GM19240 (cell line): Measurements from ENCODE around the gene SPTB.

ENCODE experiments used
- DNase-seq: peaks from one replicate; pipeline ENCODE4 v3.0.0; 2011; ENCODE audit warnings: low spot score; ENCODE audit not compliant: insufficient read length

Gene SPTB

DNA sequence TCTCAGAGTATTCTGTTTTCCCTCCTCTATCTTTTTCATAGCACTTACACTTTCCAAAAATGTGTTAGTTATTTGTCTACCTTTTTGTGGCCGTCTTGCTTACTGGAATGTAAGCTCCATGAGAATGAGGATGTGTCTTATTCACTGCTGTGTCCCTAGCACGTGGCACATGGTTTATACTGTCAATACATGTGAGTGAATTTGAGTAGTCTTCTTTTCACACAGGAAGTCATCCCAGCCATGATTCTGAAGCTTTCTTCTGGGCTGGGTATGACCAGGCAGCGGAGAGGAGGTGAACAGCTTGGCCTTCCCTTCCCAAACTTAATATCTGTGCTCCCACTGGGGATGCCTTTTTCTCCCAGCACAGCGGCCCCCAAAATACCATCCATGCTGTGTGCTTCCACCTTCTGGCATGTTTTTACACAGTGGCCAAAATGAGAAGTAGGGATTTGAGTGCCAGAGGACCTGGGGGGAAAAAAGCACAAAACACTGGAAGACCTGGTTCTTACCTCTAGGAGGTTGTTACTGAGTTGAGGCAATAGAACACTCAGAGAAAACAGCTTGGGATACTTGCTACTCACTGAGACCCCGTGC is 165.2 kb downstream of the SPTB start:
- no peak for DNase-seq

GRCh38 chr14:64713677-64714076 is 166.0 kb downstream of the SPTB start:
- DNase-seq: no peak

DNA sequence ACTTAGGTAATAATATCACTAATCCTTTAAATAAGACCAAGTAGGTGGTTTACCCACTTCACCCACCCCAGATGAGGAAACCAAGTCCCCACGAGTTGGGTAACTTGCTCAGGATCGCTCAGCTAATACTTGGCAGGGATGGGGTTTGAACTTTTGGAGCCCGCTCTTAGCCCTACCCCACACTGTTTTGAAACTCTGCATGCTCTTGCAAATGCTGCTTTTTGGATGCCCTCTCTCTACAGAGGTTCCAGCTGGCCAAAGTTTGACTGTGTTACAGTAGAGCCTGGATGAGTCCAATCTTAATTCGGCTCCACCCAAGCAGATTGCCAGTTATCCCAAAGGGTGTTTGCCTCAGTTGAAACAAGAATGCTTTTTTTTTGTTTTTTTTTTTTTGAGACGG is 168.7 kb downstream of the SPTB start:
- DNase-seq: no peak

DNA sequence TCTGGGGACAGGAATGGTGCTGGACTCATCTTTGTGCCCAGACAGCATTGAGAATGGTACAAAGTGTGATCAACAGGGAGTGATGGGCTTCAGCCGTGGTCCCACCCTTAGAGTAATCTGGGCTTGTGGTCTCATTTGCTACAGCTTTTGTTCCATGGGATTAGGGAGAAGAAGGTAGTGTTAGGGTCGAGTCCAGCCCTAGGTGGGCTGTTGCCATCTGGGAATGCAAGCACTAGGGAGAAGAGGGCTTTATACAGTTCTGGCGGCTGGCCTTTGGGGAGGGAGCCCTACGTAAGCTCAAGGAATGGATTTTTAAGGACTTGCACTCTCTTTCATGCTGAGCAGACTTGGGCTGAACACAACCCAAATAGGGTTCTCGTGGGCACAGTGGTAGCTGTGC is 170.6 kb downstream of the SPTB start:
- no peak for DNase-seq

DNA sequence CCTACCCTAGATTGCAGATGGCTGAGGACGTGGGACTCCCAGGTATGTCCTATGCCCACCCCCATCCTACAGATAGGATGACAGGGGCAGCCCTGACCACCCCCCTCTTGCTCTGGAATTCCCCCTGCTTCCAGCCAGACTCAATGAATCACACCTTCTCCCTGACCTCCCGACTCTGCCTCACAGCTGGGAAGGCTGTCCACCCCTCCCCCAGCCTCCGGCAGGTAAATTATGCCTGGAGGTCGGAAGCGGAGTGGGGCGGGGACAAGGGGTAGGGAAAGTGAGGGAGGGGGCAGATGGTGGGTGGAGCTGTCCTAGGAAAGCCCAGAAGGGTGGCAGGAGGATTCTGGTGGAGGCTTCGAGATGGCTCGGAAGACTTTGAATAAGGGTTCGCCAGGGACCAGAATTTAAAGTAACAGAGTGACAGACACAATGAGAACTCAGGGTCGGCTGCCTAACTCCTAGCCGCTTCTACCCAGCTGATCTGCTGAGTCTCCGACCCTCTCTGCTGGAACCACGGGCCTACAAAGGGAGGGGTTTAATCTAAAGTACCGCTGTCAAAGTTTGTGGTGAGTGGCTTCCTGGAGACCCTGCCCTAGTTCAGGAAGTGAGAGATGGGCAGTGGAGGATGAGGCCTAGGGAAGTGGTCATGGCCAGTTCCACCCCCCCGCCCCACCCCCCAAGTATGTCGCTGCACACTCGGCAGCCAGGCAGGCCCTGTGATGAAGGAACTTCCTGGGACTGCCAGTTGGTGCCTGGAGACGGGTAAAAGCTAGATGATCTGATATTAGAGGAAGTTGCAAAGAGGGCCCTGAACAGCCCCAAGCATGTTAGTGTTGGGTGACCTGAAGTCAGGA is 171.3 kb downstream of the SPTB start:
- no peak for DNase-seq

GRCh38 chr14:64707661-64708060 is 172.0 kb downstream of the SPTB start:
- no peak for DNase-seq

DNA sequence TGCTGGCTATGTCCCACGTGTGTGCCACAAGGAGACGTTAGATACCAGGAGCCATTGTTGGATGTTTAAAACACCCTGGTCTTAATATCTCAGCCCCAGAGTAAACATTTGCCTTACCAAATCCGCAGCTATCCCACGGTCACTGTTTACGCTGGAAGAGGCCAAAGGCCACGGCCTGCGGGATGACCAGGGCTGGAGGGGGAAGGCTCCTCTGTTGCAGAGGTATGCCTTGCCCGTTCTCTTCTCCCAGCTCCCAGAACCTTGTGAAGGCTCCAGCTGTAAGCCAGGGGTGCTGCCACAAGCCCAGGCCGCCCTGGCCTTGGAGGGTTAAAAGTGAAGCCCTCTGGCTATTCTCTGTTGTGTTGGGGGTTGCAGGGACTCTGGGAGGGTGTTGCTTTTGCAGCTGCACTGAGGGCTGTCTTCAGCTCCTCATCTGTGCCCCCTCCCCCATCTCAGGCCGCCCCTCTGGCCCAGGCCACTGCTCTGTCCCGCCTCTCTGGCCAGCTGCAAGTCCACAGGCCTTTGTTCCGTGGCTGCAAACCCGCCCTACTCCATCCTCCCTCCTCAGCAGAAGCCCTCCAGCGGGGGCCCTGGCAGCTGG is 173.0 kb downstream of the SPTB start:
- DNase-seq: no peak

DNA sequence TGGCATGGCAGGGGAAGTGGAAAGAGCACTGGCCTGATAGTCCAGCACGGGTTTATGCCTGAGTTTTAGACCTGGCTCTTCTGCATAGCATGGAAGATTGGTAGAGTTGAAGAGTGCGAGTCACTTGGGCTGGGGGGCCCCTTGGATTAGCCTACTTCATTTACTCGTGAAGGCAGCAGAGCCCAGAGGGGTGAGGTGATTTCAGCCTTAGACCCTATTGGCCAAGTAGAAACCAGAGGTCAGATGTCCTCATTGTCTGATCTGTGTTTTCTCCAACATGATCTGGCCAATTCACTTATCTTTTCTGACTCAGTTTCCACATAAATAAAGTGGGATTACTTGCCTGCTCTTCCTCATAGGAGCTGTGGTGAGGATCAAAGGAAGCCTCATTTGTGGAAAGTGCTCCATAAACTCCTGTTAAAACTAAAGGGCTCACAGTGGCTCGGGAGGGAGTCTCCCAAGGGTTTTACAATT is 173.6 kb downstream of the SPTB start:
- DNase-seq: no peak

- no peak for DNase-seq
Measured at GRCh38 chr14:64705381-64706118, 174.2 kb downstream of the SPTB start.

- no peak for DNase-seq
Measured at GRCh38 chr14:64704743-64705380, 174.8 kb downstream of the SPTB start.

GRCh38 chr14:64704143-64704742 is 175.5 kb downstream of the SPTB start, which contains the start of gene PLEKHG3:
PLEKHG3 (plus strand) TSS chr14:64704424; CDS start chr14:64727632, 23,208 bp downstream.
- DNase-seq: no peak

GRCh38 chr14:64703395-64704142 is 176.1 kb downstream of the SPTB start:
- DNase-seq: no peak

DNA sequence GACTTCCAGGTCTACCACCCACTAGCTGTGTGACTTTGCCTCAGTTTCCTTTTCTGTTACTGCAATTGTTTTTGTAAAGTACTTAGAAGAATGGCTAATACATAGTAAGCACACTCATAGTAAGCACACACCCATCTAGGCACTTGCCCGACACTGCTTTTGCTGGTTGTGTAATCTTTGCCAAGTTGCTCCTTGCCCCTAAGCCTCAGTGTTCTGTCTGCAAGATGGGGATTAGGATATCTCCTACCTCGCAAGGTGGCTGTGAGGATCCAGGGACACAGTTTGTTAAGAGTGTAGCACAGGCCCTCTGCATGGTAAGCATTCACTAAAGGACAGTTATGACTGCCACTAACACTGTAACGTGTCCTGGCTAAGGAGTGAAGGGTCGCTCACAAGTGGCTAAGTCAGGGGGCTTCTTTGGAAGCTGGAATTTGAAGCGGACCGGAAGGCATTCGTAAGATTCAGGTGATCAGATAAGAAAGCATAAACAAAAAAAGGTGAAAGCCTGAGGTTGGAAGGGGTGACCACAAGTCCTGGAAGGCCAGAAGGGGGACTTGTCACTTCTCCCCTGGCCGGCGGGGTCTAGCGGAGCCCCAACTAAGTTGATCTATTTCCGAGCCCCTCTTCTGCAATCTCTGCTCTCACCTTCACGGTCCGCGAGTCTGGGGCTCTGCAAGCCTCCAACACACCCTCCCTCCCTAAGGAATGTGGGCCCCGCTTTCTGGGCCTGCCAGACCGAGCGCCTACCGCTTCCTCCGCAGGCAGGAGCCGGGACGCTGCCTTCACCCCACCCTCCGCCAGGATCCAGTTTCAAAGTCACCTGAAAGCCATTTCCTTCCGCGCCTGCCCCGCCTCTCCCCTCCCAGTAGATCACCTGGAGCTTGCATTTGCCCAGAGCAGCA is 177.0 kb downstream of the SPTB start:
- no peak for DNase-seq

- DNase-seq: no peak
Measured at GRCh38 chr14:64701660-64702059, 178.0 kb downstream of the SPTB start.

- DNase-seq: no peak
Measured at GRCh38 chr14:64700894-64701293, 178.8 kb downstream of the SPTB start.

- no peak for DNase-seq
Measured at GRCh38 chr14:64700290-64700689, 179.4 kb downstream of the SPTB start.

DNA sequence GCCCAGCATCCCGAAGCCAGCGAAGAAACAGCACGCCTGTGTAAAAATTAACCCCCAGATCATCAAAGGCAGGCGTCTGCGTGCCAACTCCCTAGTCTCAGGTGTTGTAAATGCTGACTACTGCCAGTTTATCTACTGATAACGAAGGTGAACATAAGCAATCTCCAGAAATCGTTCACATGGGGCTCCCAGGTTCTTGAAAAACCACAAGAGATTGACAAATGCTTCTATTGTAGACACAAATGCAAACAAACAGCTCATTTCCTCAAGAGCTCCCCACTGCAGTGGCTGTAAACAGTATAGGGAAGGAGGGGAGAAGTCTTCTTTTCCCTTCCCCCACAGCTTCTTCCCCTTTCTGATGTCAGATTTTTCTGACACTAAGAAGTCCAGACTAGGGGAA is 180.8 kb downstream of the SPTB start:
- DNase-seq: no peak

GRCh38 chr14:64696355-64696857 is 183.3 kb downstream of the SPTB start:
- DNase-seq: no peak
